ENCODE results near the gene CAMTA1. TPM values are rescaled to one million over a fixed set of nuclear protein-coding genes. Genes with fewer than 3 reads are reported as not detected.

CAMTA1 gene
- total RNA-seq, 1 experiment from 2014 or later: 85.2 TPM

DNA sequence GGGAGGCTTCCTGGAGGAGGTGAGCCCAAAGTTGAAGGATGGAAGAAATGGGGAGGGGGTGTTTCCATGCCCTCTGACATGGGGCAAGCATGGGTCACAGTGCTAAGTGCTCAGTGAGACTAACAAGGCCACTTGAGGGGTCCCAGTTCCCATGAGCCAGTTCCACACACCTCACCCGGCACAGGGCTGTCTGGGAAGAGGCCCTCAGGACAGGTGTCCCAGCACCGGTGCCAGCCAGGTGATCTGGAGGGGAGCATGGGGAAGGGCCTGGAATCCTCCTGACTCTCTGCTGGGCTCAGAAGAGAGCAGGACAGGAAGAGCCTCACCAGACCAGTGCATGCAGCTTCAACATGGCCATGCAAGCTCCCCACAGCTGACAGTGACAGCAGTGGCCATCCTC is 691.1 kb downstream of the CAMTA1 start:
- H3K27me3 ChIP-seq (replicated peaks; ENCODE audit: insufficient read depth, low read depth, low read length, poor library complexity): no peaks in the 10 kb centered on the region
- CTCF ChIA-PET: no interaction called here
- DNase-seq (ENCODE audit: low spot score): no peak
- intact Hi-C loops (cut with micrococcal nuclease; ENCODE audit: unreplicated experiment): loop anchor here (10.0 kb wide), 1 partner anchor 182 kb away; no protein-coding TSS in a partner anchor
- H3K27ac ChIP-seq (ENCODE audit: low read depth, low read length, poor library complexity, severe bottlenecking): no peak overlapping the region
- TF ChIP-seq CTCF (conservative IDR thresholded peaks at IDR 0.05; ENCODE audit: low read depth, low read length) (no peak), EZH2 (IDR thresholded peaks at IDR 0.05; ENCODE audit: borderline replicate concordance, low read depth, low read length, poor library complexity, severe bottlenecking) (no peak)
- peaks cover 45% of the 10 kb centered on the region for H3K4me1 ChIP-seq (ENCODE audit: insufficient read depth, low read length, poor library complexity, severe bottlenecking)
- H3K9me3 ChIP-seq (ENCODE audit: low read depth, low read length, poor library complexity, severe bottlenecking): no peaks in the 10 kb centered on the region
- BruUV-seq (replicated peaks): no TSS peak
- no peaks in the 10 kb centered on the region for H3K36me3 ChIP-seq (ENCODE audit: insufficient read depth, low read length, poor library complexity, severe bottlenecking)
- H3K4me3 ChIP-seq (ENCODE audit: low read depth, low read length, poor library complexity, severe bottlenecking): no peak overlapping the region
- POLR2A ChIA-PET (ENCODE audit: low non-redundant PET): no interaction called here

- ChIA-PET CTCF (no interaction called here), POLR2A (ENCODE audit: low non-redundant PET) (no interaction called here)
- no peaks in the 10 kb centered on the region for H3K36me3 ChIP-seq (ENCODE audit: insufficient read depth, low read length, poor library complexity, severe bottlenecking)
- TF ChIP-seq CTCF (conservative IDR thresholded peaks at IDR 0.05; ENCODE audit: low read depth, low read length) (no peak), EZH2 (IDR thresholded peaks at IDR 0.05; ENCODE audit: borderline replicate concordance, low read depth, low read length, poor library complexity, severe bottlenecking) (no peak)
- H3K9me3 ChIP-seq (ENCODE audit: low read depth, low read length, poor library complexity, severe bottlenecking): no peaks in the 10 kb centered on the region
- BruUV-seq (replicated peaks): no TSS peak
- H3K27me3 ChIP-seq (replicated peaks; ENCODE audit: insufficient read depth, low read depth, low read length, poor library complexity): no peaks in the 10 kb centered on the region
- intact Hi-C loops (cut with micrococcal nuclease; ENCODE audit: unreplicated experiment): loop anchor here (10.0 kb wide), 1 partner anchor 182 kb away; no protein-coding TSS in a partner anchor
- no peak for DNase-seq (ENCODE audit: low spot score)
- H3K27ac ChIP-seq (ENCODE audit: low read depth, low read length, poor library complexity, severe bottlenecking): no peak overlapping the region
- peaks cover 39% of the 10 kb centered on the region for H3K4me1 ChIP-seq (ENCODE audit: insufficient read depth, low read length, poor library complexity, severe bottlenecking)
- H3K4me3 ChIP-seq (ENCODE audit: low read depth, low read length, poor library complexity, severe bottlenecking): no peak overlapping the region
Measured at GRCh38 chr1:7476861-7477547, 691.8 kb downstream of the CAMTA1 start.

- no peak overlapping the region for H3K27ac ChIP-seq (ENCODE audit: low read depth, low read length, poor library complexity, severe bottlenecking)
- no peak for DNase-seq (ENCODE audit: low spot score)
- TF ChIP-seq EZH2 (IDR thresholded peaks at IDR 0.05; ENCODE audit: borderline replicate concordance, low read depth, low read length, poor library complexity, severe bottlenecking) (no peak), CTCF (conservative IDR thresholded peaks at IDR 0.05; ENCODE audit: low read depth, low read length) (no peak)
- no TSS peak for BruUV-seq (replicated peaks)
- H3K4me1 ChIP-seq (ENCODE audit: insufficient read depth, low read length, poor library complexity, severe bottlenecking): peaks cover 33% of the 10 kb centered on the region
- CTCF ChIA-PET: no interaction called here
- no peaks in the 10 kb centered on the region for H3K27me3 ChIP-seq (replicated peaks; ENCODE audit: insufficient read depth, low read depth, low read length, poor library complexity)
- POLR2A ChIA-PET (ENCODE audit: low non-redundant PET): no interaction called here
- H3K4me3 ChIP-seq (ENCODE audit: low read depth, low read length, poor library complexity, severe bottlenecking): no peak overlapping the region
- no peaks in the 10 kb centered on the region for H3K9me3 ChIP-seq (ENCODE audit: low read depth, low read length, poor library complexity, severe bottlenecking)
- H3K36me3 ChIP-seq (ENCODE audit: insufficient read depth, low read length, poor library complexity, severe bottlenecking): no peaks in the 10 kb centered on the region
- intact Hi-C loops (cut with micrococcal nuclease; ENCODE audit: unreplicated experiment): loop anchor here (10.0 kb wide), 1 partner anchor 183 kb away; no protein-coding TSS in a partner anchor
Measured at GRCh38 chr1:7477593-7477992, 692.3 kb downstream of the CAMTA1 start.

All from A673 (cell line).